ENCODE measurements around the gene OR2AK2. TPM values are rescaled to one million over a fixed set of nuclear protein-coding genes. Genes with fewer than 3 reads are reported as not detected.

OR2AK2 gene
- not detected in 2 replicates for total RNA-seq

GRCh38 chr1:247964933-247965332 lies at the start of gene OR2AK2:
Gene OR2AK2, plus strand, starts transcription at chr1:247965233. Its CDS starts 144 bp downstream, at chr1:247965377.

GRCh38 chr1:247919952-247920351 lies 45.1 kb upstream of the OR2AK2 start, which contains the start of gene OR2T8:
Gene OR2T8, plus strand, starts transcription at chr1:247920252. Its CDS starts 766 bp downstream, at chr1:247921018.

GRCh38 chr1:247924868-247925267 lies 40.2 kb upstream of the OR2AK2 start, which contains the start of gene OR2AJ1:
Gene OR2AJ1, plus strand, starts transcription at chr1:247924889. Its CDS starts 8,880 bp downstream, at chr1:247933769.

GRCh38 chr1:247948558-247948957 lies 16.5 kb upstream of the OR2AK2 start, which contains the start of gene OR2L8:
Gene OR2L8, plus strand, starts transcription at chr1:247948858. Its CDS starts 0 bp downstream, at chr1:247948858.

GRCh38 chr1:248013229-248013710 lies 48.2 kb downstream of the OR2AK2 start, which contains the start of gene OR2L5:
Gene OR2L5, plus strand, starts transcription at chr1:248013660. Its CDS starts 8,288 bp downstream, at chr1:248021948.

Other genes with a start within 250 kb of the OR2AK2 start
- not detected in 2 replicates for gene OR6F1, start 248.6 kb upstream of the OR2AK2 start, total RNA-seq
- 0.11 TPM in 1 of 2 replicates, not detected in the other for gene OR14K1, start 226.6 kb upstream of the OR2AK2 start, total RNA-seq
- gene OR14A2, start 217.1 kb upstream of the OR2AK2 start, total RNA-seq: not detected in 2 replicates
- not detected in 2 replicates for gene OR1C1, start 204.7 kb upstream of the OR2AK2 start, total RNA-seq
- not detected in 2 replicates for gene OR14A16, start 141.1 kb upstream of the OR2AK2 start, total RNA-seq
- gene OR11L1, start 123.3 kb upstream of the OR2AK2 start, total RNA-seq: not detected in 2 replicates
- 0.33 and 0.43 TPM in 2 replicates for gene TRIM58, start 108.0 kb upstream of the OR2AK2 start, total RNA-seq
- gene OR2W3, start 69.6 kb upstream of the OR2AK2 start, total RNA-seq: 0.09 and 0.33 TPM in 2 replicates
- gene OR2T8, start 45.0 kb upstream of the OR2AK2 start, total RNA-seq: not detected in 2 replicates
- gene OR2AJ1, start 40.3 kb upstream of the OR2AK2 start, total RNA-seq: not detected in 2 replicates
- not detected in 2 replicates for gene OR2L8, start 16.4 kb upstream of the OR2AK2 start, total RNA-seq
- not detected in 2 replicates for gene OR2L5, start 48.4 kb downstream of the OR2AK2 start, total RNA-seq
- not detected in 2 replicates for gene OR2L2, start 64.8 kb downstream of the OR2AK2 start, total RNA-seq
- gene OR2L3, start 81.6 kb downstream of the OR2AK2 start, total RNA-seq: not detected in 2 replicates
- gene OR2L13, start 130.0 kb downstream of the OR2AK2 start, total RNA-seq: not detected in 2 replicates
- gene OR2M5, start 179.9 kb downstream of the OR2AK2 start, total RNA-seq: not detected in 2 replicates
- not detected in 2 replicates for gene OR2M2, start 209.6 kb downstream of the OR2AK2 start, total RNA-seq
- gene OR2M3, start 232.0 kb downstream of the OR2AK2 start, total RNA-seq: not detected in 2 replicates

Measured in dermis lymphatic vessel endothelial cell (primary cell).